ENCODE measurements around the gene LYVE1. TPM values are rescaled to one million over a fixed set of nuclear protein-coding genes. Genes with fewer than 3 reads are reported as not detected.

LYVE1 gene
- total RNA-seq, 1 donor from 2014 or later, result not detected

GRCh38 chr11:10541561-10541930 lies 26.9 kb downstream of the LYVE1 start:
- peaks cover 14% of the 10 kb centered on the region for H3K4me1 Mint-ChIP-seq (ENCODE audit: low read depth)
- no peak overlapping the region for H3K27ac Mint-ChIP-seq
- H3K27me3 Mint-ChIP-seq (ENCODE audit: low read depth), result peaks cover 5% of the 10 kb centered on the region
- no peak for DNase-seq (ENCODE audit: low spot score)
- intact Hi-C loops (cut with micrococcal nuclease), result loop anchor here (2.0 to 10.0 kb wide), 5 partner anchors 15 to 196 kb away; partner anchors contain the start of gene AMPD3
- H3K9me3 Mint-ChIP-seq, result peaks cover 4% of the 10 kb centered on the region
- H3K36me3 Mint-ChIP-seq (ENCODE audit: low read depth), result no peaks in the 10 kb centered on the region
- peak overlapping the region; percentile 89 for H3K4me3 Mint-ChIP-seq (ENCODE audit: low read depth)

GRCh38 chr11:10540915-10541560 lies 27.4 kb downstream of the LYVE1 start, which contains the start of gene RNF141:
TSS of gene RNF141 (minus strand) at chr11:10541187. CDS start at chr11:10534158, 7,029 bp downstream.
- intact Hi-C loops (cut with micrococcal nuclease), result loop anchor here (2.0 to 10.0 kb wide), 5 partner anchors 14 to 196 kb away; partner anchors contain the start of gene AMPD3
- Mint-ChIP-seq H3K9me3 (peaks cover 4% of the 10 kb centered on the region), H3K36me3 (ENCODE audit: low read depth) (no peaks in the 10 kb centered on the region), H3K4me1 (ENCODE audit: low read depth) (peaks cover 17% of the 10 kb centered on the region), H3K4me3 (ENCODE audit: low read depth) (peak within 1 kb of the TSS; percentile 89), H3K27ac (peak within 1 kb of the TSS; percentile 60), H3K27me3 (ENCODE audit: low read depth) (peaks cover 1% of the 10 kb centered on the region)
- peak; percentile 92 for DNase-seq (ENCODE audit: low spot score)

DNA sequence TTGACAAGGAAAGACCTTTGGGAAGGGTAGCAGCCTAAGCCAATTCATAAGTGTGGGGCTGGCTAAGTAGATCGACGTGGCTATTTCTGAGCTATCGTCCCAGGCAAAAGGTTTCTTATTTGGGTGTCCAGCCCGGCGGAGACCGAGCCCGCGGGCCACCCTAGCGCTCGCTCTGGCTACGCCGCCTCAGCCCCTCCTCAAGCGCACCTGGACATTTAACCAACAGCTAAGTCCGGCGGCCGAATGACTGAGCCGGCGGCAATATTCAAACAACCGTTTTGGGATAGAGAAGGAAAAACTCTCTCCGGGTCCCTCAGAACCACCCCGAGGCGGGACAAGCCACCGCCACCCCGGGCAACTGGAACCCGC lies 27.9 kb downstream of the LYVE1 start:
- DNase-seq (ENCODE audit: low spot score), result no peak
- H3K4me1 Mint-ChIP-seq (ENCODE audit: low read depth), result peaks cover 20% of the 10 kb centered on the region
- intact Hi-C loops (cut with micrococcal nuclease), result loop anchor here (2.0 to 10.0 kb wide), 5 partner anchors 14 to 197 kb away; partner anchors contain the start of gene AMPD3
- H3K27me3 Mint-ChIP-seq (ENCODE audit: low read depth), result no peaks in the 10 kb centered on the region
- H3K4me3 Mint-ChIP-seq (ENCODE audit: low read depth), result peak overlapping the region; percentile 89
- peak overlapping the region; percentile 60 for H3K27ac Mint-ChIP-seq
- H3K9me3 Mint-ChIP-seq, result peaks cover 4% of the 10 kb centered on the region
- H3K36me3 Mint-ChIP-seq (ENCODE audit: low read depth), result no peaks in the 10 kb centered on the region

DNA sequence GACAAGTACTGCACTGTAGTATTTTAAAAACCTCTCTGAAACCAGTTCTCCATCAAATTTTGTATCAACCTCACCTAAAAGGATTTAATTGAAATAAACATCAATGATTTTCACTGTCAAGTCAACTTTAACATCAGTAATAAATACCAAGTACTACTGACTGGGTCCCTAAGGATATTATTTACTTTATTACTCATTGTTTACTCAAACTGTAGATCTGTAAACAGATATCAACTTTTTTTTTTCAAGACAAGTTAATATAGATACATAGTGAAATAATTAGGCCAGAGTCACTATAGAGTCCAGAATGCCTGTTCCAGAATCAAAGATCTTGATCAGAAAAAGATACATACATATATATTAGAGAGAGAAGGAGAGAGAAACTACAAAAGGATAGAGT lies 29.1 kb downstream of the LYVE1 start:
- peaks cover 20% of the 10 kb centered on the region for H3K4me1 Mint-ChIP-seq (ENCODE audit: low read depth)
- no peak overlapping the region for H3K27ac Mint-ChIP-seq
- peak overlapping the region; percentile 89 for H3K4me3 Mint-ChIP-seq (ENCODE audit: low read depth)
- no peaks in the 10 kb centered on the region for H3K36me3 Mint-ChIP-seq (ENCODE audit: low read depth)
- intact Hi-C loops (cut with micrococcal nuclease), result no loop called here
- DNase-seq (ENCODE audit: low spot score), result no peak
- peaks cover 3% of the 10 kb centered on the region for H3K9me3 Mint-ChIP-seq
- no peaks in the 10 kb centered on the region for H3K27me3 Mint-ChIP-seq (ENCODE audit: low read depth)

DNA sequence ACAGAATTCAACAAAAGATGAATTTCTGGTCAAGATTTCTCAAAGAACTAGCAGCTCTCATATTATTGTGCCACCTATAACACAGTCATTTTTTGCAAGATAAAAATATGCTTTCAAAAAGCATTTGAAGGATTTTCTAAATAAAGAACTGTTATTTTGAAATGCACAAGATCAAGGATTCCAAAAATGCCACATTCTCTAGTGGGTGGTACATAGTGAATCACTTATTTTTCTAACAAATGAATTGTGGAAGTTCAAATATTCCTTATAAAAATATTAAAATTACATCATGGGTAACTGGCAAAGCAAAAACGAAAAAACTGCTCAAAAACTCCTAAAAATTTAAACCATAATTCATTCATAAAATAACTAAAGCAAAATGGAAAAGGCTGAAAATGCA lies 29.5 kb downstream of the LYVE1 start:
- DNase-seq (ENCODE audit: low spot score), result no peak
- H3K4me1 Mint-ChIP-seq (ENCODE audit: low read depth), result peaks cover 20% of the 10 kb centered on the region
- H3K36me3 Mint-ChIP-seq (ENCODE audit: low read depth), result peaks cover 1% of the 10 kb centered on the region
- no peaks in the 10 kb centered on the region for H3K9me3 Mint-ChIP-seq
- H3K4me3 Mint-ChIP-seq (ENCODE audit: low read depth), result no peak overlapping the region
- intact Hi-C loops (cut with micrococcal nuclease), result no loop called here
- H3K27ac Mint-ChIP-seq, result no peak overlapping the region
- no peaks in the 10 kb centered on the region for H3K27me3 Mint-ChIP-seq (ENCODE audit: low read depth)

DNA sequence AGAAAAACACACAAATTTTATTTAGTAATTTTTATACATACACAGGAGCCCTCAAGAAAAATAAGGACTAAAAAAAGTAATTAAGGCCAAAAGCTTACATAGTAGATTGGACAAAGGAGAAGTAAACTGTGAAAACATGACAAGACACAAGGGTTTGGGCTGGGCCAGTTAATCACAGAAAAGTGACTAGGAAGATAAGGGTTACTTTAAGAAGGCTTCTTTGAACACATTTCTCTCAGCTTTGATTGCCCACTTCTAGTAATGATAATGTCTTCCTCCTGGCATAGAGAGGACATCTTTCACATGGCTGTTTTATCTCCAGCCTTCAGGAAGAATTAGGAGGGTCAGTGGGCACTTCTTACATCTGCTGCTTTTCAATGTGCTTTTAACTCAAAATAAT lies 30.9 kb downstream of the LYVE1 start:
- Mint-ChIP-seq H3K9me3 (no peaks in the 10 kb centered on the region), H3K27ac (no peak overlapping the region), H3K4me1 (ENCODE audit: low read depth) (peaks cover 20% of the 10 kb centered on the region), H3K36me3 (ENCODE audit: low read depth) (peaks cover 8% of the 10 kb centered on the region), H3K4me3 (ENCODE audit: low read depth) (no peak overlapping the region), H3K27me3 (ENCODE audit: low read depth) (no peaks in the 10 kb centered on the region)
- no peak for DNase-seq (ENCODE audit: low spot score)
- intact Hi-C loops (cut with micrococcal nuclease), result no loop called here

GRCh38 chr11:10534316-10534715 lies 34.1 kb downstream of the LYVE1 start:
- H3K4me1 Mint-ChIP-seq (ENCODE audit: low read depth), result peaks cover 9% of the 10 kb centered on the region
- intact Hi-C loops (cut with micrococcal nuclease), result no loop called here
- no peaks in the 10 kb centered on the region for H3K27me3 Mint-ChIP-seq (ENCODE audit: low read depth)
- no peak overlapping the region for H3K27ac Mint-ChIP-seq
- peaks cover 14% of the 10 kb centered on the region for H3K36me3 Mint-ChIP-seq (ENCODE audit: low read depth)
- no peak overlapping the region for H3K4me3 Mint-ChIP-seq (ENCODE audit: low read depth)
- DNase-seq (ENCODE audit: low spot score), result no peak
- no peaks in the 10 kb centered on the region for H3K9me3 Mint-ChIP-seq

- H3K27me3 Mint-ChIP-seq (ENCODE audit: low read depth), result no peaks in the 10 kb centered on the region
Observed at GRCh38 chr11:10533323-10533722, 35.1 kb downstream of the LYVE1 start.

GRCh38 chr11:10532526-10532925 lies 35.9 kb downstream of the LYVE1 start:
- H3K36me3 Mint-ChIP-seq (ENCODE audit: low read depth), result peaks cover 19% of the 10 kb centered on the region
- peaks cover 8% of the 10 kb centered on the region for H3K4me1 Mint-ChIP-seq (ENCODE audit: low read depth)
- no peaks in the 10 kb centered on the region for H3K9me3 Mint-ChIP-seq
- intact Hi-C loops (cut with micrococcal nuclease), result no loop called here
- H3K4me3 Mint-ChIP-seq (ENCODE audit: low read depth), result no peak overlapping the region
- H3K27ac Mint-ChIP-seq, result no peak overlapping the region
- DNase-seq (ENCODE audit: low spot score), result no peak
- no peaks in the 10 kb centered on the region for H3K27me3 Mint-ChIP-seq (ENCODE audit: low read depth)

More at GRCh38 chr11:10533323-10533722, 35.1 kb downstream of the LYVE1 start:
- intact Hi-C loops (cut with micrococcal nuclease), result no loop called here
- Mint-ChIP-seq H3K36me3 (ENCODE audit: low read depth) (peaks cover 17% of the 10 kb centered on the region), H3K27ac (no peak overlapping the region), H3K4me1 (ENCODE audit: low read depth) (peaks cover 6% of the 10 kb centered on the region), H3K9me3 (no peaks in the 10 kb centered on the region), H3K4me3 (ENCODE audit: low read depth) (no peak overlapping the region)
- DNase-seq (ENCODE audit: low spot score), result no peak

- Mint-ChIP-seq H3K4me3 (ENCODE audit: low read depth) (no peak overlapping the region), H3K27ac (no peak overlapping the region), H3K27me3 (ENCODE audit: low read depth) (no peaks in the 10 kb centered on the region), H3K4me1 (ENCODE audit: low read depth) (peaks cover 16% of the 10 kb centered on the region), H3K9me3 (no peaks in the 10 kb centered on the region), H3K36me3 (ENCODE audit: low read depth) (peaks cover 35% of the 10 kb centered on the region)
- intact Hi-C loops (cut with micrococcal nuclease), result loop anchor here (5.0 kb wide), 1 partner anchor 72 kb away; the partner anchor contains the start of gene AMPD3
- no peak for DNase-seq (ENCODE audit: low spot score)
Observed at GRCh38 chr11:10529279-10529678, 39.2 kb downstream of the LYVE1 start.

GRCh38 chr11:10528121-10528520 lies 40.3 kb downstream of the LYVE1 start:
- no peaks in the 10 kb centered on the region for H3K9me3 Mint-ChIP-seq
- no peaks in the 10 kb centered on the region for H3K27me3 Mint-ChIP-seq (ENCODE audit: low read depth)
- peaks cover 35% of the 10 kb centered on the region for H3K36me3 Mint-ChIP-seq (ENCODE audit: low read depth)

DNA sequence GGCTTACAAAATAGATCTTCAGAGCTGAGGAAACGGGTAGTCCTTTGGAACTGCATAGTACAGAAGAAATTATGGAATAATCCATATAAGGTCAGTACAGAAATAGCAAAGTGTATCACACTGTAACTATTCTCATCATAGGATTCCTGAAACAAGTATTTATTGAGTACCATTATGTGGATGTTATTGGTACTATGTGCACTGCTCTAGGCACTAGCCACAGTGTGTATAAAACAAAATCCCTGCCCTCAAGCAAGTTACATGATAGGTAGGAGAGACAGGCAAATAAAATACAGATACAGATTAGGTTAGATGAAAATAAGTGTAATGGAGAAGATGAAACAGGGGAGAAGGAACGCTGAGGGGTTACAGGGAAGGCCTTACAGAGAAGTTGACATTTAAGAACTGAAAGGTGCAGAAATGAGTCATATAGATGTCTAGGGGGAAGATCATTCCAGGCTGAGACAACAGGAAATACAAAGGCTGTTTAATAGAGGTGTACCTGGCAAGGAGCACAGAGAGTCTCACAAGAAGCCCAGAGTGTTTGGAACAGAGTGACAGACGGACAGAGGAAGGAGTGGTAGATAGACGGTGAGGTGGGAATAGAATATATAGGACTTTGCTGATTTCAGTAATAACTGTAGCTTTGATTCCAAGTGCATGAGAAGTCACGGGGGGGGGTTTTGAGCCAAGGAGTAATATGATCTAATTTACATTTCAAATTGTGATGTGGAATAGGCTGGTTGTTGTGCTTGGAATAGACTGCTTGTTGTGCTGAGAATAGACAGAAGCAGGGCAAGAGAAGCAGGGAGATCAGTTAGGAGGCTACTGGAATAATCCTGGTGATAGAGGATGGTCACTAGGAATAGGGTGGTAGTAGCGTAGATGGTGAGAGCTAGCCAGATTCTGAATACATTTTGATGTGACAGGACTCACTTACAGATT lies 41.2 kb downstream of the LYVE1 start:
- Mint-ChIP-seq H3K27ac (peak overlapping the region; percentile 35), H3K27me3 (ENCODE audit: low read depth) (no peaks in the 10 kb centered on the region), H3K4me3 (ENCODE audit: low read depth) (no peak overlapping the region), H3K9me3 (no peaks in the 10 kb centered on the region), H3K36me3 (ENCODE audit: low read depth) (peaks cover 32% of the 10 kb centered on the region), H3K4me1 (ENCODE audit: low read depth) (peaks cover 16% of the 10 kb centered on the region)
- no peak for DNase-seq (ENCODE audit: low spot score)
- intact Hi-C loops (cut with micrococcal nuclease), result loop anchor here (2.0 to 5.0 kb wide), 2 partner anchors 14 to 70 kb away; partner anchors contain the start of genes AMPD3 and RNF141

More at GRCh38 chr11:10528121-10528520, 40.3 kb downstream of the LYVE1 start:
- H3K27ac Mint-ChIP-seq, result no peak overlapping the region
- intact Hi-C loops (cut with micrococcal nuclease), result loop anchor here (5.0 kb wide), 1 partner anchor 71 kb away; the partner anchor contains the start of gene AMPD3
- no peak for DNase-seq (ENCODE audit: low spot score)
- no peak overlapping the region for H3K4me3 Mint-ChIP-seq (ENCODE audit: low read depth)
- H3K4me1 Mint-ChIP-seq (ENCODE audit: low read depth), result peaks cover 16% of the 10 kb centered on the region
